ENCODE data around the gene ASTN2.

DNA sequence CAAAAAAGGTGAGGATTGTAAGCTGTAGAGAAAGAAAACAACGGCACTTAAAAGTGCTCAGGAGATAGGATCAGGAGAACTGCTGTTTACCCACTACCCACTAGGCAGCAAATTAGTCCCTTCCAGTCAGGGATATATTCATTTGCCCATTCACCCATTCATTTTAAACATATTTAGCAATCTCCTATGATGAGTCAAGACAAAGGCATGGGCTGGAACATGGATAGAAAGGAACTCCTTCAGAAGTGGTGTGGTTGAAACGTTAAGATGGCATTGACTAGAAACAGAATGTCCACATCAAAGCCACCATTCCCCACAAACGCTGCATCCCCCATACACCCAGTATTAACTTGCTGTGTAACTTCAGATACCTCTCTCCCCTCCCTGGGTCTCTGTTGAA, 225.7 kb downstream of the ASTN2 start:
- TF ChIP-seq RUNX3 (IDR thresholded peaks at IDR 0.05; ENCODE audit: low read length) (no peak), EP300 (IDR thresholded peaks at IDR 0.05; ENCODE audit: borderline replicate concordance in 1 of 2, control insufficient read depth in 1 of 2, low read depth in 2 of 2, low read length in 2 of 2) (no peak), ETV6 (conservative IDR thresholded peaks at IDR 0.05 in 1 of 2, IDR thresholded peaks at IDR 0.05 in 1 of 2; ENCODE audit: borderline replicate concordance in 1 of 2, low read depth in 1 of 2) (no peak), GABPA (IDR thresholded peaks at IDR 0.05; ENCODE audit: low read depth) (no peak), SREBF2 (IDR thresholded peaks at IDR 0.05; ENCODE audit: low read length) (no peak), ZNF274 (IDR thresholded peaks at IDR 0.05; ENCODE audit: insufficient read depth, insufficient read length) (no peak), YY1 (IDR thresholded peaks at IDR 0.05; ENCODE audit: low read depth, low read length) (no peak), CHD2 (IDR thresholded peaks at IDR 0.05; ENCODE audit: borderline replicate concordance, low read depth, low read length) (no peak)
- TF ChIP-seq, protein P1, sequence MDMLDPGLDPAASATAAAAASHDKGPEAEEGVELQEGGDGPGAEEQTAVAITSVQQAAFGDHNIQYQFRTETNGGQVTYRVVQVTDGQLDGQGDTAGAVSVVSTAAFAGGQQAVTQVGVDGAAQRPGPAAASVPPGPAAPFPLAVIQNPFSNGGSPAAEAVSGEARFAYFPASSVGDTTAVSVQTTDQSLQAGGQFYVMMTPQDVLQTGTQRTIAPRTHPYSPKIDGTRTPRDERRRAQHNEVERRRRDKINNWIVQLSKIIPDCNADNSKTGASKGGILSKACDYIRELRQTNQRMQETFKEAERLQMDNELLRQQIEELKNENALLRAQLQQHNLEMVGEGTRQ (IDR thresholded peaks at IDR 0.05; ENCODE audit: borderline replicate concordance, low read depth, low read length), result no peak
- TF ChIP-seq, protein P2, sequence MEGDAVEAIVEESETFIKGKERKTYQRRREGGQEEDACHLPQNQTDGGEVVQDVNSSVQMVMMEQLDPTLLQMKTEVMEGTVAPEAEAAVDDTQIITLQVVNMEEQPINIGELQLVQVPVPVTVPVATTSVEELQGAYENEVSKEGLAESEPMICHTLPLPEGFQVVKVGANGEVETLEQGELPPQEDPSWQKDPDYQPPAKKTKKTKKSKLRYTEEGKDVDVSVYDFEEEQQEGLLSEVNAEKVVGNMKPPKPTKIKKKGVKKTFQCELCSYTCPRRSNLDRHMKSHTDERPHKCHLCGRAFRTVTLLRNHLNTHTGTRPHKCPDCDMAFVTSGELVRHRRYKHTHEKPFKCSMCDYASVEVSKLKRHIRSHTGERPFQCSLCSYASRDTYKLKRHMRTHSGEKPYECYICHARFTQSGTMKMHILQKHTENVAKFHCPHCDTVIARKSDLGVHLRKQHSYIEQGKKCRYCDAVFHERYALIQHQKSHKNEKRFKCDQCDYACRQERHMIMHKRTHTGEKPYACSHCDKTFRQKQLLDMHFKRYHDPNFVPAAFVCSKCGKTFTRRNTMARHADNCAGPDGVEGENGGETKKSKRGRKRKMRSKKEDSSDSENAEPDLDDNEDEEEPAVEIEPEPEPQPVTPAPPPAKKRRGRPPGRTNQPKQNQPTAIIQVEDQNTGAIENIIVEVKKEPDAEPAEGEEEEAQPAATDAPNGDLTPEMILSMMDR (IDR thresholded peaks at IDR 0.05 in 2 of 3, conservative IDR thresholded peaks at IDR 0.05 in 1 of 3; ENCODE audit: control insufficient read depth in 2 of 3, extremely low read depth in 1 of 3, insufficient read depth in 1 of 3, low read depth in 3 of 3, low read length in 3 of 3), result no peak
